SIG-M5 treated with dmso at 0.1 percent for 504 hours (cell line): ENCODE measurements around the gene TSPAN5.

Source experiments
- DNase-seq: peaks from one replicate; lab custom pipeline; 2025; ENCODE audit not compliant: unreplicated experiment; lab: John Stamatoyannopoulos, UW

Gene TSPAN5

GRCh38 chr4:98646422-98646821 is 12.0 kb downstream of the TSPAN5 start:
- DNase-seq, result no peak

GRCh38 chr4:98645527-98645926 is 12.9 kb downstream of the TSPAN5 start:
- no peak for DNase-seq

- no peak for DNase-seq
Observed at GRCh38 chr4:98643755-98644154, 14.7 kb downstream of the TSPAN5 start.

- DNase-seq, result peak; percentile 37
Observed at GRCh38 chr4:98642991-98643426, 15.4 kb downstream of the TSPAN5 start.

GRCh38 chr4:98641906-98642668 is 16.3 kb downstream of the TSPAN5 start:
- no peak for DNase-seq

GRCh38 chr4:98641376-98641775 is 17.0 kb downstream of the TSPAN5 start:
- DNase-seq, result no peak

- DNase-seq, result no peak
Observed at GRCh38 chr4:98639523-98639922, 18.9 kb downstream of the TSPAN5 start.

GRCh38 chr4:98639108-98639507 is 19.3 kb downstream of the TSPAN5 start:
- no peak for DNase-seq

- DNase-seq, result no peak
Observed at GRCh38 chr4:98638661-98639060, 19.8 kb downstream of the TSPAN5 start.

GRCh38 chr4:98634061-98634460 is 24.4 kb downstream of the TSPAN5 start:
- no peak for DNase-seq

GRCh38 chr4:98633159-98633558 is 25.3 kb downstream of the TSPAN5 start:
- no peak for DNase-seq

GRCh38 chr4:98632258-98632657 is 26.2 kb downstream of the TSPAN5 start:
- DNase-seq, result no peak

GRCh38 chr4:98631506-98631905 is 26.9 kb downstream of the TSPAN5 start:
- DNase-seq, result no peak

- no peak for DNase-seq
Observed at GRCh38 chr4:98630737-98631454, 27.5 kb downstream of the TSPAN5 start.

GRCh38 chr4:98627531-98628257 is 30.7 kb downstream of the TSPAN5 start:
- no peak for DNase-seq

- no peak for DNase-seq
Observed at GRCh38 chr4:98626350-98626749, 32.1 kb downstream of the TSPAN5 start.

- no peak for DNase-seq
Observed at GRCh38 chr4:98625920-98626319, 32.5 kb downstream of the TSPAN5 start.

GRCh38 chr4:98625399-98625798 is 33.0 kb downstream of the TSPAN5 start:
- no peak for DNase-seq

GRCh38 chr4:98624642-98625041 is 33.8 kb downstream of the TSPAN5 start:
- no peak for DNase-seq

GRCh38 chr4:98624144-98624543 is 34.3 kb downstream of the TSPAN5 start:
- no peak for DNase-seq

- no peak for DNase-seq
Observed at GRCh38 chr4:98623126-98623802, 35.1 kb downstream of the TSPAN5 start.
